GM12874 (cell line): Measurements from ENCODE around the gene GABRR3.

Experiments
- TF ChIP-seq, protein P1 (sequence below): IDR thresholded peaks from 2 replicates; pipeline ENCODE4 v1.5.1; 2011; ENCODE audit warnings: low read depth, mild to moderate bottlenecking, control low read depth, low read length, moderate library complexity; ENCODE audit not compliant: insufficient read depth

Gene GABRR3

DNA sequence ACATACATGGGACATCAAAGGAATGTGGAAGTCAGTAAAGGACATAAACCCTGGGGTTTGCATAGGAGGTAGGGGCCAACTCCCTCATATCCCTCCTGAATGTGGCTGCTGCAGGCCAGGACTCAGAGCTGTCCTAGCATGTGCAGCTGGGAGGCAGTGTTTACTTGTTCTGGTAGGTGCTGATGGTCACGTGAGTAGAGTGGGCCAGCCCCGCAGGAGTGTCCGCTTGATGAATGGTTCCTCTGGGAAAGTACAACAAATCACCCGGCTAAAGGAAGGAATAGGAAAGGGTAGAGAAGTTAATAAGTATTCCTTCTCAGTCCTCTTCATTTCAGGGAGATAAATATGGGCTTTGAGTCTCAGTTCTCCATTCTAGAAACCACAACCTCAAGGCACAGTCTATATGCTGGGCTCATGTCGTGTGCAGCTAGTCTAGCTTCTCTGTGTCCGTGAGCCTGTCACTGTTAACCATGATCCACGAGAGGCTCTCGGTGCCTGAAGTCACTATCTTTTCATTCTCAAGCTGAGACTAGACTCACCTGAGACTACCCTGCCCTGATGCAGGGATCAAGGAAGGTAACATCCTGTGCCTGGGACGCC, 80.8 kb downstream of the GABRR3 start:
- TF ChIP-seq, protein P1, sequence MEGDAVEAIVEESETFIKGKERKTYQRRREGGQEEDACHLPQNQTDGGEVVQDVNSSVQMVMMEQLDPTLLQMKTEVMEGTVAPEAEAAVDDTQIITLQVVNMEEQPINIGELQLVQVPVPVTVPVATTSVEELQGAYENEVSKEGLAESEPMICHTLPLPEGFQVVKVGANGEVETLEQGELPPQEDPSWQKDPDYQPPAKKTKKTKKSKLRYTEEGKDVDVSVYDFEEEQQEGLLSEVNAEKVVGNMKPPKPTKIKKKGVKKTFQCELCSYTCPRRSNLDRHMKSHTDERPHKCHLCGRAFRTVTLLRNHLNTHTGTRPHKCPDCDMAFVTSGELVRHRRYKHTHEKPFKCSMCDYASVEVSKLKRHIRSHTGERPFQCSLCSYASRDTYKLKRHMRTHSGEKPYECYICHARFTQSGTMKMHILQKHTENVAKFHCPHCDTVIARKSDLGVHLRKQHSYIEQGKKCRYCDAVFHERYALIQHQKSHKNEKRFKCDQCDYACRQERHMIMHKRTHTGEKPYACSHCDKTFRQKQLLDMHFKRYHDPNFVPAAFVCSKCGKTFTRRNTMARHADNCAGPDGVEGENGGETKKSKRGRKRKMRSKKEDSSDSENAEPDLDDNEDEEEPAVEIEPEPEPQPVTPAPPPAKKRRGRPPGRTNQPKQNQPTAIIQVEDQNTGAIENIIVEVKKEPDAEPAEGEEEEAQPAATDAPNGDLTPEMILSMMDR, result no peak

DNA sequence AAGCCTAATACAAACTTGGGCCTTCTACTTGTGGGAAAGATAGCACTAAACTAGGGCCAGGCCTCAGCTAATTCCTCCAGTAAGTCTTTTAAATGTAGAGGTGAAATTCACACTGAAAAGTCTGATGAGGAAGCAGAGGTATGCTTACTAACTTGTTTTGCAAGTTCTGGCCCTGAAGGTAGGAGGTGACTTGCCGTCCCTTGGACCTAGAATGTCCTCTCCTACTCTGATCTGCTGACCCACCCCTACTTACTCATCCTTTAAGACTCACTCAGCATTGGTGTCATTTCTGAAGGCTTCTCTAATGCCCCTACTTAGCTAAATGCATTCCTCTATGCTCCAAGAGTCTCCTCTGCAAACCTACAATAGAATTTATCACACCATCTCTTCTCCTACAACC, 82.2 kb downstream of the GABRR3 start:
- TF ChIP-seq, protein P1, result no peak

DNA sequence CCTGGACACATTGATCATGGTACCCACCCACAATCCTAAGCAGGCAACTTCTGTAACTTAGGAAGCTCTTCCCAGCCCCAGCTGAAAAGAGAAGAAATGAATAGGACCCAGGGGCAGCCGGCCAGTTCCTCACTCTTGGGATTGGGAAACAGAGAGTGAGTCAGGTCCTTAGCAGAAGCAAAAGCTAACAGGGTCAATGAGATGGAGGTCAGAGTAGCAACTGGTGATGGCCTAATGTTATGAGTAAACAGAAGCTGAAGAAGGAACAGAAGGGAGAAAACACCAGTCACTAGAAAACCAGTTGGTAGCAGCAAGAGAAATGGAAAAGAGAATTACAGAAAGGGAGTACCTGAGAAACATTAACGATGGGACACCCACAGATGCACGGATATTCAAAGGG, 82.8 kb downstream of the GABRR3 start:
- TF ChIP-seq, protein P1, result no peak

DNA sequence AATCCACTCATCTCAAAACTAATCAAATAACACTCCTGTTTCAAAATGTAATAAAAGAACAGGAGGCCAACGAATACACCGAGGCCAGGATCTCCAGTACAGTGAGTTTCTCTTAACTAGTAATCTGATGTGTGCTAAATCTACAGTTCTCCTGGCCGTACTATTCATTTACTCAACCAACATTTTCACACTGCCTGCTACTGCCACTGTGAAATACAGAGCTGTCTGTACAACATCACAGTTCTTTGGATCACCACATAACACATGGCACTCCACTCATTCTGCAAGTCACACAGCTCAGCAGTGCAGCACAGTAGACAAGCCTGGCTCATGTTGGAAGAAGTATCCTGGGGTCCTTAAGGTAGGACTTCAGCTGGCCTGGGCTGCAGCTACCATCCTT, 84.8 kb downstream of the GABRR3 start:
- TF ChIP-seq, protein P1, result no peak

DNA sequence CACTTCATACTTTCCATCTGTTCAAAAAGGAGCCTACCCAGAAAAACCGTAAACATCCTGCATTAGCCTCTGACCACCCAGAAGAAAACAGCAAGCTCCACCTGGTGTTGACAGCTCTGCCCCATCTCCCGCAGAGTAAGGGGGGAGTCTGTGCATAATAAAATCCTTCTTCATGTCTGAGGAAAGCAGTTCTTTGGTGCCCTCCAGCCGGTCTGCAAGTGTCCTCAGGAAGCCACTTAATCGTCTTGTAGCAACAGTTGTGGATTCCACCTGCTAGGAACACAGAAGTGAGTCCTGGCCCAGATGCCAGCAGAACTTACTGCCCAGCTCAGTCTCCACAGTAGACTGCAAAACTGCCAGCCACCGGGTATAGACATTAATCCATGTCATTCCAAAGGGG, 85.4 kb downstream of the GABRR3 start:
- TF ChIP-seq, protein P1, result no peak

DNA sequence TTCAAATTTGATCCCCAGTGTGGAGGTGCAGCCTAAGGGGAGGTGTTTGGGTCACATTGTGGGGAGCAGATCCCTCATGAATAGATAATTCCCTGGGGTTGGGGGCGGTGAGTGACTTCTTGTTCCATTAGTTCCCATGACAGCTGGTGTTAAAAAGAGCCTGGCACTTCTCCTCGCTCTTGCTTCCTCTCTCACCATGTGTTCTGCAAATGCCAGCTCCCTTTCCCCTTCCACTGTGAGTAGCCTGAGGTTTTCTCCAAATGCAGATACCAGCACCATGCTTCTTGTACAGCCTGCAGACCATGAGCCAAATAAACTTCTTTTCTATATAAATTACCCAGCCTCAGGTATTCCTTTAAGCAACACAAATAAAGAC, 86.0 kb downstream of the GABRR3 start:
- TF ChIP-seq, protein P1, result no peak

DNA sequence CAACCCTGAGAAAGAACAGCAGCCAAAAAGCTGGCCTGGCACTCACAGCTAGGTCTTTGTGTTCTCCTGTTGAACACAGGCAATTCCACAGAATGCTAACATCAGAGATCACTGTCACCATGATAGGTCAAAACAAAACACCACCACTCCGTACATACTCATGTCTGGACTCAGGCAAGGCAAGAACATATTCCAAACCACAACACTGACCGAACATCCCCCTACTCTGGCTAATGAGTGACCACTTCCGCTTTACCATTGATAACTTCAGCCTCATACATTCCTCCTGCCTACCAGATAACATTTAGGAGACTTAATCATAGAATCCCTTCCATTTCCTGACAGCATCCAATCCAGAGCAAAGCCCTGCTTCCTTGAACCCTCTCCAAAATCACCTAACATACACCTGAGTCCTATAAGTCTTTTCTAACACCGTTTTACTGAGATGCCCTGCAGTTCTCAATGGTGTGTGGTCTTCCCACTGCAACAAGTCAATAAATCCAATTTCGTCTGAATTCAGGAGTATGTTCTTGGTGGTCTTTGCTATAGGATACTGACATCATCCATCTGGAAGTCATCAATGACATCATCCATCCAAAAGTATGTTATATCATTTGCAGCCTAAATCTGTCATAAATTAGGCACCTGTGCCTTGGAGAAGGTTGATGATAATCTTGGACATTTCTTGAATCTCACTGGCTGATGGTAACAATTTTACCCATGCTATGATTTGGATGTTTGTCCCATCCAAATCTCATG, 86.6 kb downstream of the GABRR3 start:
- TF ChIP-seq, protein P1, result no peak
